Dedifferentiated amniotic fluid mesenchymal stem cell (primary cell): ENCODE results near the gene HBA1.
"Not testable (repeated sequence)": the region's sequence is repeated elsewhere in the genome, so short reads cannot be mapped to it uniquely, and the experiment has no call there.

ENCODE experiments used
- DNase-seq: peaks from one replicate; pipeline ENCODE4 v3.0.0-alpha.2; 2016; ENCODE audit errors: extremely low spot score

Gene HBA1

GRCh38 chr16:176477-177382 is at the start of gene HBA1:
HBA1 (plus strand) TSS chr16:176680; CDS start chr16:176717, 37 bp downstream.
- not testable (repeated sequence) for DNase-seq

GRCh38 chr16:129075-129474 is 47.4 kb upstream of the HBA1 start:
- no peak for DNase-seq

GRCh38 chr16:130533-131173 is 45.8 kb upstream of the HBA1 start:
- DNase-seq, result no peak

- DNase-seq, result no peak
Measured at GRCh38 chr16:132120-132519, 44.4 kb upstream of the HBA1 start.

GRCh38 chr16:133716-134115 is 42.8 kb upstream of the HBA1 start:
- no peak for DNase-seq

GRCh38 chr16:138049-138417 is 38.4 kb upstream of the HBA1 start:
- DNase-seq, result no peak

GRCh38 chr16:140175-140857 is 36.2 kb upstream of the HBA1 start:
- DNase-seq, result no peak

GRCh38 chr16:142405-142967 is 34.0 kb upstream of the HBA1 start:
- DNase-seq, result no peak

GRCh38 chr16:143047-143446 is 33.4 kb upstream of the HBA1 start:
- no peak for DNase-seq

GRCh38 chr16:143456-143855 is 33.0 kb upstream of the HBA1 start:
- DNase-seq, result no peak

GRCh38 chr16:144797-145252 is 31.7 kb upstream of the HBA1 start:
- DNase-seq, result no peak

GRCh38 chr16:146646-147045 is 29.8 kb upstream of the HBA1 start:
- DNase-seq, result no peak

GRCh38 chr16:149024-149660 is 27.3 kb upstream of the HBA1 start:
- peak; percentile 77 for DNase-seq

- no peak for DNase-seq
Measured at GRCh38 chr16:152141-153128, 24.0 kb upstream of the HBA1 start, which contains the start of gene HBZ. HBZ (plus strand) TSS chr16:152644; CDS start chr16:152910, 266 bp downstream.

- DNase-seq, result not testable (repeated sequence)
Measured at GRCh38 chr16:153129-153521, 23.4 kb upstream of the HBA1 start.

GRCh38 chr16:153550-154216 is 22.8 kb upstream of the HBA1 start:
- DNase-seq, result not testable (repeated sequence)

- DNase-seq, result no peak
Measured at GRCh38 chr16:154217-155030, 22.1 kb upstream of the HBA1 start.

- DNase-seq, result no peak
Measured at GRCh38 chr16:155031-155398, 21.5 kb upstream of the HBA1 start.
